GM19395 (cell line): Measurements from ENCODE around the gene XYLT2.

ENCODE experiments used
- ATAC-seq: cut with Tn5 transposase; IDR thresholded peaks from one replicate; pipeline ENCODE4 v1.9.1; 2021; ENCODE audit warnings: mild to moderate bottlenecking, moderate library complexity; ENCODE audit not compliant: unreplicated experiment

XYLT2 gene

GRCh38 chr17:50363217-50364060 is 17.5 kb downstream of the XYLT2 start:
- ATAC-seq, result no peak

GRCh38 chr17:50364061-50364458 is 18.1 kb downstream of the XYLT2 start:
- ATAC-seq, result no peak

GRCh38 chr17:50364715-50365114 is 18.8 kb downstream of the XYLT2 start:
- no peak for ATAC-seq

GRCh38 chr17:50365165-50365564 is 19.2 kb downstream of the XYLT2 start:
- ATAC-seq, result no peak

GRCh38 chr17:50365649-50366393 is 19.9 kb downstream of the XYLT2 start:
- ATAC-seq, result no peak

- no peak for ATAC-seq
Observed at GRCh38 chr17:50367401-50367800, 21.5 kb downstream of the XYLT2 start.

- ATAC-seq, result no peak
Observed at GRCh38 chr17:50370052-50370451, 24.1 kb downstream of the XYLT2 start.

GRCh38 chr17:50371526-50371925 is 25.6 kb downstream of the XYLT2 start:
- no peak for ATAC-seq

- ATAC-seq, result no peak
Observed at GRCh38 chr17:50372222-50372757, 26.4 kb downstream of the XYLT2 start.

- peak; percentile 94 for ATAC-seq
Observed at GRCh38 chr17:50372758-50373556, 27.0 kb downstream of the XYLT2 start, which contains the start of the genes EME1 and MRPL27. TSS of gene EME1 (plus strand) at chr17:50373229. CDS start at chr17:50375209, 1,980 bp downstream. TSS of gene MRPL27 (minus strand) at chr17:50373184. CDS start at chr17:50373170, 14 bp downstream.

GRCh38 chr17:50373705-50374104 is 27.8 kb downstream of the XYLT2 start:
- ATAC-seq, result no peak

- ATAC-seq, result no peak
Observed at GRCh38 chr17:50375858-50376538, 30.1 kb downstream of the XYLT2 start.

- ATAC-seq, result no peak
Observed at GRCh38 chr17:50379351-50380132, 33.6 kb downstream of the XYLT2 start.

GRCh38 chr17:50380369-50381259 is 34.7 kb downstream of the XYLT2 start:
- ATAC-seq, result no peak

- no peak for ATAC-seq
Observed at GRCh38 chr17:50381260-50381815, 35.4 kb downstream of the XYLT2 start.

- ATAC-seq, result no peak
Observed at GRCh38 chr17:50381920-50382319, 36.0 kb downstream of the XYLT2 start.

- ATAC-seq, result no peak
Observed at GRCh38 chr17:50382931-50383330, 37.0 kb downstream of the XYLT2 start.

GRCh38 chr17:50386510-50386909 is 40.6 kb downstream of the XYLT2 start:
- no peak for ATAC-seq
